Lower leg skin (tissue), 4 donors: ENCODE data around the gene SV2C. TPM values are rescaled to one million over a fixed set of nuclear protein-coding genes. Genes with fewer than 3 reads are reported as not detected.

Experiments used
- DNase-seq, 2 donors: peaks; one replicate each; pipeline ENCODE4 v3.0.0-alpha.2; 2019; ENCODE audit warnings: low spot score in 2 of 2
- H3K4me3 ChIP-seq: fragments of 200-600 bp; sonication (generic); 2 replicates; pipeline ENCODE4 v1.5.1; 2017; ENCODE audit warnings: mild to moderate bottlenecking, low read depth; ENCODE audit not compliant: poor library complexity, severe bottlenecking
- POLR2A ChIP-seq, 2 donors: fragments of 450-650 bp; IDR thresholded peaks; one replicate each; pipeline ENCODE4 v1.6.1; 2016 to 2017; ENCODE audit warnings: antibody characterized with exemption in 2 of 2, mild to moderate bottlenecking in 1 of 2, moderate library complexity in 1 of 2
- WGBS, 2 donors: methylation state at CpG; one replicate each; pipeline ENCODE4 v1.1.5; 2018; 5-methylcytosine and 5-hydroxymethylcytosine counted together
- intact Hi-C: fragments of 100-400 bp; cut with DNase I; formaldehyde crosslinking; loops from one replicate; pipeline ENCODE4 v1.15.0; 2023; ENCODE audit warnings: low total_unique reads
- total RNA-seq, 4 donors: library from RNA; depleted of rRNA; stranded (reverse); fragments of >200 nt; gene quantifications; one replicate each; pipeline ENCODE4 v1.1.0, GENCODE V29; 2016
- TF ChIP-seq, protein P1 (sequence below), 3 donors: fragments of 450-650 bp; IDR thresholded peaks; one replicate each; pipeline ENCODE4 v1.5.1; 2016; ENCODE audit warnings: antibody characterized with exemption in 3 of 3, mild to moderate bottlenecking in 3 of 3, moderate library complexity in 2 of 3

The SV2C gene
- total RNA-seq, 4 donors from 2014 or later, result 0.04 to 0.63 (median 0.24) TPM

DNA sequence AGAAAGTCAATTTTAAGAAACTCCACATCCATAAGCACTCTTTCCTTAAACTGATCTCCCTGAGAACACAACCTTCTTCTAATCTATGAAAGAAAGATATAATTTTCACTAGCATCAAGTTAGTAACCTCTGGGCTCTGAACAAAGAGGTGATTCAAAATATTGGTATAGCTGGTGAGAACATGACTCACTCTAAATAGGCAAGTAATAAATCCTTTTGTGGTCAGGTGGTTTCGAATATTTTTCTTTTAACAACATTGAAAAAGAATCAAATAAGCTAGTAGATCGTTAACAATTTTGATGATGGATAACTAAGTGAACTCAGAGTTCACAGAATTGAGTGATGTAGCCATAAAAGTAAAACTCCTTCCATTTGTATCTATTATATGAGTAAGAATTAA, 169.3 kb downstream of the SV2C start:
- WGBS, 2 donors, result 52 to 62% methylated on average over 2 of the region's 2 CpGs
- H3K4me3 ChIP-seq, result no peak overlapping the region
- intact Hi-C loops, result no loop called here
- no peak for DNase-seq
- TF ChIP-seq, protein P1, sequence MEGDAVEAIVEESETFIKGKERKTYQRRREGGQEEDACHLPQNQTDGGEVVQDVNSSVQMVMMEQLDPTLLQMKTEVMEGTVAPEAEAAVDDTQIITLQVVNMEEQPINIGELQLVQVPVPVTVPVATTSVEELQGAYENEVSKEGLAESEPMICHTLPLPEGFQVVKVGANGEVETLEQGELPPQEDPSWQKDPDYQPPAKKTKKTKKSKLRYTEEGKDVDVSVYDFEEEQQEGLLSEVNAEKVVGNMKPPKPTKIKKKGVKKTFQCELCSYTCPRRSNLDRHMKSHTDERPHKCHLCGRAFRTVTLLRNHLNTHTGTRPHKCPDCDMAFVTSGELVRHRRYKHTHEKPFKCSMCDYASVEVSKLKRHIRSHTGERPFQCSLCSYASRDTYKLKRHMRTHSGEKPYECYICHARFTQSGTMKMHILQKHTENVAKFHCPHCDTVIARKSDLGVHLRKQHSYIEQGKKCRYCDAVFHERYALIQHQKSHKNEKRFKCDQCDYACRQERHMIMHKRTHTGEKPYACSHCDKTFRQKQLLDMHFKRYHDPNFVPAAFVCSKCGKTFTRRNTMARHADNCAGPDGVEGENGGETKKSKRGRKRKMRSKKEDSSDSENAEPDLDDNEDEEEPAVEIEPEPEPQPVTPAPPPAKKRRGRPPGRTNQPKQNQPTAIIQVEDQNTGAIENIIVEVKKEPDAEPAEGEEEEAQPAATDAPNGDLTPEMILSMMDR (IDR thresholded peaks at IDR 0.05), result no peak
- TF ChIP-seq POLR2A (IDR thresholded peaks at IDR 0.05), result no peak

DNA sequence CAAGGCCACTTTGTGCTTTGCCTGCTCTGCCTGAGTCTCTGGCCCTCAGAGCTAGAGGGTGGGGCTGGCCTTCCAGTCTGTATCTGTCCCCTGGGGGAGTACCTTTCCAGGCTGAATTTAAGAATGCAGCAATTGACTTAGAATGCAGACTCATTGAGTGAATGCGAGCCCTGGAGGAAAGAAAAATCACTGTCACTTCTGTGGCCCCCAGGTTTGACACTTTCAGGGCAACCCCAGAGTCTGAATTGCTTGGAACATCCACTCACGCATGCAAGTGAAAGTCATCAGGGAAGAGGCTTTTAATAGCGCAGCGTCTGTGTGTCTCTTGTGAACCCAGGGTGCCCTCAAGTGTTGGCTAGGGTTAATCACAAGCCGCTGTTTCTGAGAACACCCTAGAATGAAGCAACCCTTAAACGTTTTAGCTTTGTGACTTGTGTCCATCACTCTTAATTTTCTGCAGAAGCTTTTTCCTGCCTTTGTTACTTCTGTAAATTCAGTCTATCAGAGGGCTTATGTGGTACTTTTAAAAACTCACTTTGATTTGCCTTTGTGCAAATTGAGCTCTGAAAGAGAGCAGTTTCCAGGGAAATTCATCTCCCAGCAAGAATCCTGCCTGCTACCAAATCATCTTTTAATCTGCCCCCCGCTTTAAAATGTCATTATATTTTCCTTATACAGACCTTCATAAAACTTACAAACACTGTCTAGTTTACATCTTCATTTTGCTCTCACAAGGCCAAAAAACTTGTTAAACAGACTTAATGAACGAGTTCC, 173.1 kb downstream of the SV2C start:
- intact Hi-C loops, result no loop called here
- no peak for TF ChIP-seq POLR2A (IDR thresholded peaks at IDR 0.05)
- TF ChIP-seq, protein P1 (IDR thresholded peaks at IDR 0.05), result peak in 1 of 3 donors; percentile 6
- DNase-seq, result peak in 1 of 2 donors; percentile 59
- 11 to 12% methylated on average over 8 of the region's 8 CpGs for WGBS, 2 donors
- no peak overlapping the region for H3K4me3 ChIP-seq

DNA sequence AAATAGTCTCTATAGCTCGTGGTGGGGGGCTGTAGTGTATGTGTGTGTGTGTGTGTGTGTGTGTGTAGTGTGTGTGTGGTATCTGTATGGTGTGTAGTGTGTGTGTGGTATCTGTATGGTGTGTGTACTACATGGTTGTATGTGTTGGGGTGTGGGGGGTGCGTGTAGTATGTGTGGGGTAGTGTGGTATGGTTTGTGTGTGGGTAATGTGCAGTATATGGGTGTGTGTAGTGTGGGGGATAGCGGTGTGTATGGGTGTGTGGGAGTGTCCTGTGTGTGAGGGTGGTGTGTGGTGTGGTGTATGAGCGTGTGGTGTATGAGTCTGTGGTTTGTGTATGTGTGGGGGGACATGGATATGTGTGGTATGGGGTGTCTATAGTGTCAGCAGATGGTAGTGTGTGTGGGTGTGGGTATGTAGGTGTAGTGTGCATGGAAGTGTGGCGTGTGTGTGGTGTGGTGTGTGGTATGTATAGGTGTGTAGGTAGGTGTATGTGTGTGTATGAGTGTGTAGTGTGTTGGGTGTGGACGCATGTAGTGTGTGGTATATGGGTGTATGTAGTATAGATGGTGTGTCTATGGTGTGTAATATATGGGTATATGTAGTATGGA, 174.1 kb downstream of the SV2C start:
- 78 to 82% methylated on average over 6 of the region's 6 CpGs for WGBS, 2 donors
- intact Hi-C loops, result no loop called here
- no peak for TF ChIP-seq POLR2A (IDR thresholded peaks at IDR 0.05)
- TF ChIP-seq, protein P1 (IDR thresholded peaks at IDR 0.05), result no peak
- H3K4me3 ChIP-seq, result no peak overlapping the region
- no peak for DNase-seq

DNA sequence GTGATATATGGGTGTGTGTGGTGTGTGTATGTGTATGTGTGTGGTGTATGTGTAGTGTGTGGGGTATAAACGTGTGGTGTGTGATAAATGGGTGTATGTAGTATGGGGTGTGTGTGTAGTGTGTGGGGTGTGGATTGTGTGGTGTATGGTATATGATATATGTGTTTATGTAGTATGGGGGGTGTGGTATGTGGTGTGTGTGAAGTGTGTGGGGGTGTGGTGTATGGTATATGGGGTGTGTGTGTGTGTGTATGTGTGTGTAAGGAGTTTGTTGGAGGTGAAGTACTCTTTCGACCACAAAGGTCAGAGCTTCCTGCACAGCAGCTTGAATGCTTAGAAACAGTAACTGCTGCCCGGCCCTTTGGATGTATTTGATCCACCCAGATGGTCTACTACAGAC, 174.7 kb downstream of the SV2C start:
- 67 to 71% methylated on average over 3 of the region's 3 CpGs for WGBS, 2 donors
- intact Hi-C loops, result no loop called here
- no peak overlapping the region for H3K4me3 ChIP-seq
- DNase-seq, result no peak
- TF ChIP-seq POLR2A (IDR thresholded peaks at IDR 0.05), result no peak
- TF ChIP-seq, protein P1 (IDR thresholded peaks at IDR 0.05), result no peak

GRCh38 chr5:76264681-76265080, 181.5 kb downstream of the SV2C start:
- DNase-seq, result no peak
- no peak overlapping the region for H3K4me3 ChIP-seq
- TF ChIP-seq, protein P1 (IDR thresholded peaks at IDR 0.05), result no peak
- TF ChIP-seq POLR2A (IDR thresholded peaks at IDR 0.05), result no peak
- intact Hi-C loops, result no loop called here
- WGBS, 2 donors, result 91 to 92% methylated on average over 5 of the region's 5 CpGs
